Trophoblast cell (in vitro differentiated cells and primary cell): ENCODE data around the gene FRMD4A.
"Not testable (repeated sequence)": the region's sequence is repeated elsewhere in the genome, so short reads cannot be mapped to it uniquely, and the experiment has no call there.

Experiments used
- DNase-seq, 2 donors: peaks; one replicate each; pipeline ENCODE4 v3.0.0-alpha.2; 2016
- H2AFZ ChIP-seq: 2 replicates; pipeline ENCODE4 v1.6.1; 2013; ENCODE audit warnings: low read length, moderate library complexity, mild to moderate bottlenecking; ENCODE audit not compliant: insufficient read depth, poor library complexity
- H2AK5ac ChIP-seq: 2 replicates; pipeline ENCODE4 v1.6.1; 2013; ENCODE audit warnings: mild to moderate bottlenecking, low read length
- H2BK120ac ChIP-seq: 2 replicates; pipeline ENCODE4 v1.6.1; 2013; ENCODE audit warnings: low read length, mild to moderate bottlenecking, moderate library complexity; ENCODE audit not compliant: insufficient read depth, poor library complexity
- H2BK12ac ChIP-seq: 2 replicates; pipeline ENCODE4 v1.6.1; 2013; ENCODE audit warnings: mild to moderate bottlenecking, low read length, moderate library complexity
- H2BK5ac ChIP-seq: 2 replicates; pipeline ENCODE4 v1.6.1; 2013; ENCODE audit warnings: low read length, low read depth, moderate library complexity, mild to moderate bottlenecking; ENCODE audit not compliant: poor library complexity
- H3K14ac ChIP-seq: 2 replicates; pipeline ENCODE4 v1.6.1; 2013; ENCODE audit warnings: mild to moderate bottlenecking, low read length
- H3K18ac ChIP-seq: 2 replicates; pipeline ENCODE4 v1.6.1; 2013; ENCODE audit warnings: mild to moderate bottlenecking, low read length
- H3K23ac ChIP-seq: 2 replicates; pipeline ENCODE4 v1.6.1; 2013; ENCODE audit warnings: low read length
- H3K27ac ChIP-seq: 2 replicates; pipeline ENCODE4 v1.5.1; 2013; ENCODE audit warnings: low read depth, mild to moderate bottlenecking, inconsistent platforms, low read length, moderate library complexity
- H3K27me3 ChIP-seq: 2 replicates; pipeline ENCODE4 v1.6.1; 2013; ENCODE audit warnings: inconsistent platforms, mild to moderate bottlenecking, low read length, moderate library complexity; ENCODE audit not compliant: insufficient read depth
- H3K36me3 ChIP-seq, 2 experiments: 1 replicate in 1 of 2; 2 replicates in 1 of 2; pipeline ENCODE4 v1.6.1; 2013; ENCODE audit warnings: low read length in 2 of 2, mild to moderate bottlenecking in 2 of 2, moderate library complexity in 1 of 2; ENCODE audit not compliant: insufficient read depth in 2 of 2, control insufficient read depth in 1 of 2
- H3K4ac ChIP-seq: 2 replicates; pipeline ENCODE4 v1.6.1; 2013; ENCODE audit warnings: low read depth, mild to moderate bottlenecking, low read length, moderate library complexity
- H3K4me1 ChIP-seq, 2 experiments: 1 replicate in 1 of 2; 2 replicates in 1 of 2; pipeline ENCODE4 v1.6.1; 2013; ENCODE audit warnings: low read length in 2 of 2, mild to moderate bottlenecking in 2 of 2, moderate library complexity in 1 of 2; ENCODE audit not compliant: insufficient read depth in 2 of 2, control insufficient read depth in 1 of 2
- H3K4me2 ChIP-seq: 2 replicates; pipeline ENCODE4 v1.6.1; 2013; ENCODE audit warnings: inconsistent platforms, mild to moderate bottlenecking, low read length, moderate library complexity
- H3K4me3 ChIP-seq: 2 replicates; pipeline ENCODE4 v1.5.1; 2013; ENCODE audit warnings: mild to moderate bottlenecking, low read depth, low read length, inconsistent platforms
- H3K79me1 ChIP-seq: one replicate; pipeline ENCODE4 v1.6.1; 2013; ENCODE audit warnings: low read length
- H3K79me2 ChIP-seq: 2 replicates; pipeline ENCODE4 v1.6.1; 2013; ENCODE audit warnings: low read length, mild to moderate bottlenecking; ENCODE audit not compliant: control insufficient read depth, insufficient read depth, poor library complexity
- H3K9ac ChIP-seq: 2 replicates; pipeline ENCODE4 v1.6.1; 2013; ENCODE audit warnings: mild to moderate bottlenecking, low read length
- H3K9me3 ChIP-seq: 2 replicates; pipeline ENCODE4 v1.6.1; 2013; ENCODE audit warnings: low read depth, mild to moderate bottlenecking, control low read depth, inconsistent platforms, low read length; ENCODE audit not compliant: insufficient read depth
- H4K12ac ChIP-seq: 2 replicates; pipeline ENCODE4 v1.6.1; 2013; ENCODE audit warnings: low read depth, mild to moderate bottlenecking, low read length, moderate library complexity
- H4K8ac ChIP-seq: 2 replicates; pipeline ENCODE4 v1.6.1; 2013; ENCODE audit warnings: low read depth, mild to moderate bottlenecking, low read length, moderate library complexity
- H4K91ac ChIP-seq: one replicate; pipeline ENCODE4 v1.6.1; 2013; ENCODE audit warnings: low read depth, mild to moderate bottlenecking, low read length, moderate library complexity
- WGBS: extraction: QIAGEN DNeasy Blood & Tissue Kit; methylation state at CpG from one replicate; pipeline ENCODE4 v1.1.7; 2013; ENCODE audit warnings: missing lambda C conversion rate; ENCODE audit not compliant: insufficient read length, insufficient coverage; ENCODE audit errors: extremely low coverage; 5-methylcytosine and 5-hydroxymethylcytosine counted together

Gene FRMD4A

DNA sequence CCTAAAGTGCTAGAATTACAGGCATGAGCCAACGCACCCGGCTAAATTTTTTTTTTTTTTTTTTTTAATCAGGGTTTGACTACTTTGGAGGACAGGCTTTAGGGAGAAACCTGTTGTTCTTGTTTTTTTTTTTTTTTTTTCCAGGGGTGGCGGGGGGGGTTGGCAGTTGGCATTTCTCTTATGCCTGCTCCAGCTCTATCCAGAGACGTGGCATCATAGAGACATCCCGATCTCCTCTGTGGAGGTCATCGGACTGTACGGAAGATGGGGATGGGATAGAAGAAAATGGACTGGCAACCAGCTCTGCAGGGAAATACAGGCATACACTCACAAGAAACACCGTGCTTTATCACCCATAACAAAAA, 613.2 kb downstream of the FRMD4A start:
- H3K27me3 ChIP-seq, result no peaks in the 10 kb centered on the region
- no peak overlapping the region for H3K14ac ChIP-seq
- H2AFZ ChIP-seq, result no peak overlapping the region
- H2BK12ac ChIP-seq, result no peak overlapping the region
- H3K79me1 ChIP-seq, result no peaks in the 10 kb centered on the region
- H4K12ac ChIP-seq, result no peak overlapping the region
- H2BK120ac ChIP-seq, result no peak overlapping the region
- H3K79me2 ChIP-seq, result no peaks in the 10 kb centered on the region
- WGBS, result no CpG with 5 or more reads among the region's 8 CpGs
- no peak overlapping the region for H4K8ac ChIP-seq
- no peak overlapping the region for H3K9ac ChIP-seq
- H3K27ac ChIP-seq, result no peak overlapping the region
- H3K18ac ChIP-seq, result no peak overlapping the region
- H3K9me3 ChIP-seq, result no peaks in the 10 kb centered on the region
- no peak overlapping the region for H3K4me3 ChIP-seq
- H3K23ac ChIP-seq, result no peak overlapping the region
- peaks cover 3% of the 10 kb centered on the region in 2 experiments for H3K4me1 ChIP-seq
- H3K4ac ChIP-seq, result no peak overlapping the region
- H2AK5ac ChIP-seq, result no peak overlapping the region
- no peak for DNase-seq
- peaks cover 0 to 2% of the 10 kb centered on the region in 2 experiments for H3K36me3 ChIP-seq
- no peak overlapping the region for H3K4me2 ChIP-seq
- no peak overlapping the region for H2BK5ac ChIP-seq
- no peak overlapping the region for H4K91ac ChIP-seq

GRCh38 chr10:13716081-13717071, 614.3 kb downstream of the FRMD4A start:
- no peak overlapping the region for H3K4ac ChIP-seq
- WGBS, result no CpG with 5 or more reads among the region's 10 CpGs

DNA sequence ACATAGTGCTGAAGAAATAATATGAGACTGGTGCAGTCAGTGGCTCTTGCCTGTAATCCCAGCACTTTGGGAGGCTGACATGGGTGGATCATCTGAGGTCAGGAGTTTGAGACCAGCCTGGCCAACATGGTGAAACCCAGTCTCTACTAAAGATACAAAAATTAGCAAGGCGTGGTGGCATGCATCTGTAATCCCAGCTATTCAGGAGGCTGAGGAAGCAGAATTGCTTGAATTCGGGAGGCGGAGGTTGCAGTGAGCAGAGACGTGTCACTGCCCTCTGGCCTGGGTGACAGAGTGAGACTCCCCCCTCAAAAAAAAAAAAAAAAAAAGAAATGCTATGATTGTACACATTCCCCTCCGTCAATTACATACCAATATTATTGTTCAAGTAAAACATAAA, 615.1 kb downstream of the FRMD4A start:
- H3K4me1 ChIP-seq, result peaks cover 4 to 12% of the 10 kb centered on the region in 2 experiments
- not testable (repeated sequence) for H3K79me2 ChIP-seq, H3K27ac ChIP-seq, H3K9ac ChIP-seq, H3K14ac ChIP-seq, H2BK120ac ChIP-seq, H4K91ac ChIP-seq, H2AK5ac ChIP-seq, H2BK5ac ChIP-seq, H2BK12ac ChIP-seq, H3K27me3 ChIP-seq, H4K8ac ChIP-seq, H3K4me3 ChIP-seq, H3K18ac ChIP-seq, H3K4ac ChIP-seq, H3K4me2 ChIP-seq, H4K12ac ChIP-seq, H3K23ac ChIP-seq, H3K9me3 ChIP-seq, H3K36me3 ChIP-seq, H2AFZ ChIP-seq, H3K79me1 ChIP-seq
- DNase-seq, result peak; percentile 56 to 63
- WGBS, result no CpG with 5 or more reads among the region's 5 CpGs

More at GRCh38 chr10:13716081-13717071, 614.3 kb downstream of the FRMD4A start:
- no peak overlapping the region for H3K9ac ChIP-seq
- no peaks in the 10 kb centered on the region for H3K27me3 ChIP-seq
- H4K8ac ChIP-seq, result no peak overlapping the region
- H2BK120ac ChIP-seq, result no peak overlapping the region
- H2BK5ac ChIP-seq, result no peak overlapping the region
- H3K4me1 ChIP-seq, result peaks cover 4 to 7% of the 10 kb centered on the region in 2 experiments
- no peak overlapping the region for H3K18ac ChIP-seq
- H3K4me2 ChIP-seq, result no peak overlapping the region
- no peak overlapping the region for H3K23ac ChIP-seq
- DNase-seq, result no peak
- no peak overlapping the region for H3K4me3 ChIP-seq
- H3K14ac ChIP-seq, result no peak overlapping the region
- no peaks in the 10 kb centered on the region for H3K79me1 ChIP-seq
- H3K9me3 ChIP-seq, result no peaks in the 10 kb centered on the region
- H3K27ac ChIP-seq, result no peak overlapping the region
- no peak overlapping the region for H2BK12ac ChIP-seq
- H2AFZ ChIP-seq, result no peak overlapping the region
- no peak overlapping the region for H4K12ac ChIP-seq
- H3K79me2 ChIP-seq, result no peaks in the 10 kb centered on the region
- H3K36me3 ChIP-seq, result no peaks in the 10 kb centered on the region
- H4K91ac ChIP-seq, result no peak overlapping the region
- H2AK5ac ChIP-seq, result no peak overlapping the region

- Histone ChIP-seq H3K18ac (no peak overlapping the region), H4K12ac (no peak overlapping the region), H4K91ac (no peak overlapping the region), H3K36me3 (no peaks in the 10 kb centered on the region), H3K9ac (no peak overlapping the region), H2BK120ac (no peak overlapping the region), H4K8ac (no peak overlapping the region), H3K23ac (no peak overlapping the region), H3K27me3 (no peaks in the 10 kb centered on the region), H3K27ac (no peak overlapping the region), H3K4me1 (peaks cover 7 to 12% of the 10 kb centered on the region in 2 experiments), H3K4me3 (no peak overlapping the region), H3K4me2 (no peak overlapping the region), H2AK5ac (no peak overlapping the region), H2AFZ (no peak overlapping the region), H3K9me3 (no peaks in the 10 kb centered on the region), H2BK12ac (no peak overlapping the region), H2BK5ac (no peak overlapping the region), H3K14ac (no peak overlapping the region), H3K79me2 (no peaks in the 10 kb centered on the region), H3K4ac (no peak overlapping the region), H3K79me1 (peaks cover 5% of the 10 kb centered on the region)
- no CpG with 5 or more reads among the region's 5 CpGs for WGBS
- DNase-seq, result peak in 1 of 2 donors; percentile 27
Measured at GRCh38 chr10:13715100-13715499, 615.6 kb downstream of the FRMD4A start.
